Ascending aorta (tissue), 2 donors: ENCODE measurements around the gene HDAC7. TPM values are rescaled to one million over a fixed set of nuclear protein-coding genes. Genes with fewer than 3 reads are reported as not detected.
A peak's percentile ranks its signal among the peaks of the same experiment; 100 is the strongest.

Experiments used
- DNase-seq, 2 donors: peaks; one replicate each; pipeline ENCODE4 v3.0.0-alpha.2; 2019; ENCODE audit warnings: low spot score in 2 of 2
- H3K27ac ChIP-seq, 2 donors: fragments of 200-600 bp; sonication (generic); one replicate each; pipeline ENCODE4 v1.5.1; 2016 to 2017; ENCODE audit warnings: mild to moderate bottlenecking in 1 of 2
- H3K27me3 ChIP-seq: fragments of 200-600 bp; sonication (generic); one replicate; pipeline ENCODE4 v1.5.1; 2017
- H3K36me3 ChIP-seq, 2 donors: fragments of 200-600 bp; sonication (generic); one replicate each; pipeline ENCODE4 v1.5.1; 2016
- H3K4me1 ChIP-seq, 2 donors: fragments of 200-600 bp; sonication (generic); one replicate each; pipeline ENCODE4 v1.5.1; 2016 to 2017; ENCODE audit warnings: mild to moderate bottlenecking in 1 of 2
- H3K4me3 ChIP-seq, 2 donors: fragments of 200-600 bp; sonication (generic); one replicate each; pipeline ENCODE4 v1.5.1; 2016 to 2017; ENCODE audit warnings: mild to moderate bottlenecking in 1 of 2
- H3K9me3 ChIP-seq, 2 donors: fragments of 200-600 bp; sonication (generic); one replicate each; pipeline ENCODE4 v1.5.1; 2016
- CTCF ChIP-seq, 3 experiments: fragments of 200-600 bp in 2 of 3; fragments of 450-650 bp in 1 of 3; sonication (generic) in 2 of 3; IDR thresholded peaks; one replicate each; pipeline ENCODE4 v1.5.1; 2016 to 2019; ENCODE audit warnings: antibody characterized with exemption in 3 of 3, mild to moderate bottlenecking in 1 of 3, moderate library complexity in 1 of 3
- intact Hi-C: fragments of 100-400 bp; cut with DNase I; formaldehyde crosslinking; loops from one replicate; pipeline ENCODE4 v1.15.1; 2023
- total RNA-seq: library from RNA; depleted of rRNA; stranded (reverse); fragments of >200 nt; gene quantifications from one replicate; pipeline ENCODE4 v1.1.0, GENCODE V29; 2016

Gene HDAC7
- total RNA-seq, 1 donor from 2014 or later, result 202 TPM

GRCh38 chr12:47838286-47838931, 18.7 kb upstream of the HDAC7 start:
- Histone ChIP-seq H3K36me3 (no peaks in the 10 kb centered on the region), H3K4me3 (no peak overlapping the region), H3K27ac (peak overlapping the region in 1 of 2 donors; percentile 0), H3K4me1 (no peaks in the 10 kb centered on the region), H3K9me3 (no peaks in the 10 kb centered on the region), H3K27me3 (no peaks in the 10 kb centered on the region)
- intact Hi-C loops, result loop anchor here (1.0 to 2.0 kb wide), 3 partner anchors 123 to 187 kb away; partner anchors contain the start of gene RPAP3
- no peak for DNase-seq
- TF ChIP-seq CTCF (IDR thresholded peaks at IDR 0.05), result peak; percentile 38 to 67 (median 47)

GRCh38 chr12:47837190-47838171, 17.8 kb upstream of the HDAC7 start:
- Histone ChIP-seq H3K27ac (peak overlapping the region in 1 of 2 donors; percentile 0), H3K9me3 (no peaks in the 10 kb centered on the region), H3K4me1 (no peaks in the 10 kb centered on the region), H3K4me3 (no peak overlapping the region), H3K27me3 (no peaks in the 10 kb centered on the region), H3K36me3 (no peaks in the 10 kb centered on the region)
- TF ChIP-seq CTCF (IDR thresholded peaks at IDR 0.05), result peak; percentile 84 to 89 (median 88)
- intact Hi-C loops, result loop anchor here (1.0 to 2.0 kb wide), 6 partner anchors 17 to 186 kb away; partner anchors contain the start of gene RPAP3
- DNase-seq, result peak in 1 of 2 donors; percentile 87

- Histone ChIP-seq H3K9me3 (no peaks in the 10 kb centered on the region), H3K4me1 (no peaks in the 10 kb centered on the region), H3K27me3 (no peaks in the 10 kb centered on the region), H3K36me3 (no peaks in the 10 kb centered on the region), H3K4me3 (no peak overlapping the region), H3K27ac (no peak overlapping the region)
- no peak for DNase-seq
- intact Hi-C loops, result loop anchor here (2.0 kb wide), 1 partner anchor 35 kb away; no protein-coding TSS in a partner anchor
- no peak for TF ChIP-seq CTCF (IDR thresholded peaks at IDR 0.05)
Observed at GRCh38 chr12:47835831-47836155, 16.1 kb upstream of the HDAC7 start.

- Histone ChIP-seq H3K27me3 (no peaks in the 10 kb centered on the region), H3K4me3 (no peak overlapping the region)
- intact Hi-C loops, result no loop called here
Observed at GRCh38 chr12:47835006-47835830, 15.5 kb upstream of the HDAC7 start.

More at GRCh38 chr12:47835006-47835830, 15.5 kb upstream of the HDAC7 start:
- Histone ChIP-seq H3K4me1 (no peaks in the 10 kb centered on the region), H3K9me3 (no peaks in the 10 kb centered on the region), H3K27ac (no peak overlapping the region), H3K36me3 (no peaks in the 10 kb centered on the region)
- no peak for DNase-seq
- TF ChIP-seq CTCF (IDR thresholded peaks at IDR 0.05), result no peak
